ENCODE data around the gene BCKDK.

BCKDK gene

GRCh38 chr16:31129568-31130335 lies 21.6 kb downstream of the BCKDK start:
- TF ChIP-seq CTCF (IDR thresholded peaks at IDR 0.05), result peak; percentile 39
- peak overlapping the region; percentile 98 for H3K27ac ChIP-seq
- peak overlapping the region; percentile 57 to 62 for H3K4me3 ChIP-seq (ENCODE audit: low read depth in 1 of 2, low read length in 1 of 2)
- H3K27me3 ChIP-seq, result no peaks in the 10 kb centered on the region
- peaks cover 11% of the 10 kb centered on the region for H3K36me3 ChIP-seq
- peaks cover 71 to 76% of the 10 kb centered on the region in 2 experiments for H3K4me1 ChIP-seq (ENCODE audit: control insufficient read depth in 1 of 2, insufficient read depth in 1 of 2, low read depth in 1 of 2, low read length in 1 of 2)
- no peaks in the 10 kb centered on the region for H3K9me3 ChIP-seq

DNA sequence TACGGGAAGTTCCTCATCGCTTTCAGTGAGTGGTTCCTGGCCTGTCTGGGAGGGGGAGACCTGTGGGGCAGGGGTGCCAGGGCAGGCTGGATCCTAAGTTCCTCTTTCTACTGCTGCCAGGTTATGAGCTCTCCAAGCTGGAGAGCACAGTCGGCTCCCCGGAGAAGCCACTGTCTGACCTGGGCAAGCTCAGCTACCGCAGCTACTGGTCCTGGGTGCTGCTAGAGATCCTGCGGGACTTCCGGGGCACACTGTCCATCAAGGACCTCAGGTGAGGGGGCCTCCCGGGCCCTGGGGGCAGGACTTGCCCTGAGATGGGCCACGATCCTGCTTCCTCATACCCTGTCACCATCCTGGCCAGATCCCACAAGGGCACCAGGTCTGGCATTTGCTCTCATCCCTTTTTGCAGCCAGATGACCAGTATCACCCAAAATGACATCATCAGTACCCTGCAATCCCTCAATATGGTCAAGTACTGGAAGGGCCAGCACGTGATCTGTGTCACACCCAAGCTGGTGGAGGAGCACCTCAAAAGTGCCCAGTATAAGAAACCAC lies 22.2 kb downstream of the BCKDK start:
- Histone ChIP-seq H3K9me3 (no peaks in the 10 kb centered on the region), H3K27ac (peak overlapping the region; percentile 98), H3K27me3 (no peaks in the 10 kb centered on the region), H3K4me1 (ENCODE audit: control insufficient read depth in 1 of 2, insufficient read depth in 1 of 2, low read depth in 1 of 2, low read length in 1 of 2) (peaks cover 78 to 83% of the 10 kb centered on the region in 2 experiments), H3K4me3 (ENCODE audit: low read depth in 1 of 2, low read length in 1 of 2) (peak overlapping the region; percentile 57 to 62), H3K36me3 (peaks cover 11% of the 10 kb centered on the region)
- TF ChIP-seq CTCF (IDR thresholded peaks at IDR 0.05), result no peak

- H3K27ac ChIP-seq, result peak overlapping the region; percentile 98
- H3K4me3 ChIP-seq (ENCODE audit: low read depth in 1 of 2, low read length in 1 of 2), result peak overlapping the region; percentile 57 to 62
- peaks cover 78 to 81% of the 10 kb centered on the region in 2 experiments for H3K4me1 ChIP-seq (ENCODE audit: control insufficient read depth in 1 of 2, insufficient read depth in 1 of 2, low read depth in 1 of 2, low read length in 1 of 2)
- H3K36me3 ChIP-seq, result peaks cover 11% of the 10 kb centered on the region
- no peaks in the 10 kb centered on the region for H3K27me3 ChIP-seq
- no peak for TF ChIP-seq CTCF (IDR thresholded peaks at IDR 0.05)
- no peaks in the 10 kb centered on the region for H3K9me3 ChIP-seq
Measured at GRCh38 chr16:31130899-31131298, 22.7 kb downstream of the BCKDK start.

DNA sequence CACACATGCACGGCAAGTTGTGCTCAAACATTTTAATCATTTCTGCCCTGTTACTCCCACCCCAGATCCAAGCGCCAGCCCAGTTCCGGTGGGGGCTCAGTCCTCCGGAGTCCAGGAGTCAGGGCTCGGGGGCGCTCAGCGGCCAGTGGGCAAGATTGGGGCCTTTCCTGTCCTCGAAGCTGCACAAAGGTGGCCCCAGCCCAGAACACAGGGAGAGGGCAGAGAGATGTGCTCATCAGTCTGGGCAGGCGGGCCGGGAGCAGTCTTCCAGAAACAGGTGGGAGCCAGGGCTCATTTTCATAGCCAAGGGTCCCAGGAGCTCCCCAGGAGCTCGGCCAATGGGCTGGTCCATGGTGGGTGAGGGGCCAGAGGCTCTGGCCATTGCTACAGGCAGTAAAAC lies 23.2 kb downstream of the BCKDK start:
- H3K4me3 ChIP-seq (ENCODE audit: low read depth in 1 of 2, low read length in 1 of 2), result no peak overlapping the region
- TF ChIP-seq CTCF (IDR thresholded peaks at IDR 0.05), result no peak
- peaks cover 11% of the 10 kb centered on the region for H3K36me3 ChIP-seq
- H3K27ac ChIP-seq, result peak overlapping the region; percentile 98
- H3K9me3 ChIP-seq, result no peaks in the 10 kb centered on the region
- H3K27me3 ChIP-seq, result no peaks in the 10 kb centered on the region
- H3K4me1 ChIP-seq (ENCODE audit: control insufficient read depth in 1 of 2, insufficient read depth in 1 of 2, low read depth in 1 of 2, low read length in 1 of 2), result peaks cover 73 to 76% of the 10 kb centered on the region in 2 experiments

GRCh38 chr16:31131841-31132271 lies 23.7 kb downstream of the BCKDK start:
- peaks cover 9% of the 10 kb centered on the region for H3K36me3 ChIP-seq
- H3K4me3 ChIP-seq (ENCODE audit: low read depth in 1 of 2, low read length in 1 of 2), result no peak overlapping the region
- TF ChIP-seq CTCF (IDR thresholded peaks at IDR 0.05), result no peak

More at GRCh38 chr16:31131841-31132271, 23.7 kb downstream of the BCKDK start:
- Histone ChIP-seq H3K9me3 (no peaks in the 10 kb centered on the region), H3K27me3 (no peaks in the 10 kb centered on the region), H3K4me1 (ENCODE audit: control insufficient read depth in 1 of 2, insufficient read depth in 1 of 2, low read depth in 1 of 2, low read length in 1 of 2) (peaks cover 69 to 72% of the 10 kb centered on the region in 2 experiments), H3K27ac (peak overlapping the region; percentile 98)

Data from neutrophil (primary cell).